Measurements from ENCODE around the gene MFF. TPM values are rescaled to one million over a fixed set of nuclear protein-coding genes. Genes with fewer than 3 reads are reported as not detected.

MFF gene
- total and polyA plus RNA-seq, 2 donors (not counting 1 experiment from before 2014, with no cell fraction given) = 77.9 to 174 TPM

DNA sequence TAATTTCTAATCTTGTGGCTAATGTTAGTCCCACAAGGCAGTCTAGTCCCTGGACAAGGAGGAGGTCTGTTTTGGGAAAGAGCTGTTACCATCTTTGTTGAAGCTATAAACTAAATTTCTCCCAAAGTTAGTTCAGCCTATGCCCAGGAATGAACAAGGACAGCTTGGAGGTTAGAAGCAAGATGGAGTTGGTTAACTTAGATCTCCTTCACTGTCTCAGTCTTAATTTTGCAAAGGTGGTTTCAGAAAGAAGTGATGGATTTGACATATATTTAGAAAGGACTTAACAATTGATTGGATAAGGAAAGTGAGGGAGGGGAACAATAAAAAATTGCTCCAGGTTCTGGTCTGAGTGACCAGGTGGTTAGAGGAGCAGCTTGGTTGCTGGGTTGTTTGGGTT, 77.3 kb downstream of the MFF start:
- no peak overlapping the region for H2AFZ ChIP-seq (ENCODE audit: low read length)
- H3K79me2 ChIP-seq (ENCODE audit: control insufficient read depth, insufficient read depth, low read length) = no peaks in the 10 kb centered on the region
- H3K9ac ChIP-seq (ENCODE audit: insufficient read depth, low read length) = no peak overlapping the region
- no peak overlapping the region for H3K4me2 ChIP-seq (ENCODE audit: extremely low read depth, insufficient read depth, low read length)
- no peaks in the 10 kb centered on the region for H3K4me1 ChIP-seq (ENCODE audit: control insufficient read depth, extremely low read depth, insufficient read depth, low read length)
- H3K9me3 ChIP-seq (ENCODE audit: control insufficient read depth, insufficient read depth, low read depth, low read length) = no peaks in the 10 kb centered on the region
- no peaks in the 10 kb centered on the region for H4K20me1 ChIP-seq (ENCODE audit: control insufficient read depth, extremely low read depth, insufficient read depth, low read length)
- DNase-seq (ENCODE audit: low read depth in 2 of 2) = no peak
- no peak overlapping the region for H3K4me3 ChIP-seq (replicated peaks in 1 of 4; ENCODE audit: control extremely low read depth in 1 of 4, insufficient read depth in 1 of 4, low read depth in 3 of 4, low read length in 4 of 4)
- H3K27ac ChIP-seq (ENCODE audit: insufficient read depth, low read length) = no peak overlapping the region
- no peaks in the 10 kb centered on the region for H3K27me3 ChIP-seq (ENCODE audit: control insufficient read depth, insufficient read depth, low read length)
- no peak for TF ChIP-seq EZH2 (IDR thresholded peaks at IDR 0.05; ENCODE audit: low read length, missing control alignments)
- TF ChIP-seq, protein P1, sequence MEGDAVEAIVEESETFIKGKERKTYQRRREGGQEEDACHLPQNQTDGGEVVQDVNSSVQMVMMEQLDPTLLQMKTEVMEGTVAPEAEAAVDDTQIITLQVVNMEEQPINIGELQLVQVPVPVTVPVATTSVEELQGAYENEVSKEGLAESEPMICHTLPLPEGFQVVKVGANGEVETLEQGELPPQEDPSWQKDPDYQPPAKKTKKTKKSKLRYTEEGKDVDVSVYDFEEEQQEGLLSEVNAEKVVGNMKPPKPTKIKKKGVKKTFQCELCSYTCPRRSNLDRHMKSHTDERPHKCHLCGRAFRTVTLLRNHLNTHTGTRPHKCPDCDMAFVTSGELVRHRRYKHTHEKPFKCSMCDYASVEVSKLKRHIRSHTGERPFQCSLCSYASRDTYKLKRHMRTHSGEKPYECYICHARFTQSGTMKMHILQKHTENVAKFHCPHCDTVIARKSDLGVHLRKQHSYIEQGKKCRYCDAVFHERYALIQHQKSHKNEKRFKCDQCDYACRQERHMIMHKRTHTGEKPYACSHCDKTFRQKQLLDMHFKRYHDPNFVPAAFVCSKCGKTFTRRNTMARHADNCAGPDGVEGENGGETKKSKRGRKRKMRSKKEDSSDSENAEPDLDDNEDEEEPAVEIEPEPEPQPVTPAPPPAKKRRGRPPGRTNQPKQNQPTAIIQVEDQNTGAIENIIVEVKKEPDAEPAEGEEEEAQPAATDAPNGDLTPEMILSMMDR (conservative IDR thresholded peaks at IDR 0.05 in 1 of 2, IDR thresholded peaks at IDR 0.05 in 1 of 2; ENCODE audit: low read depth in 1 of 2, low read length in 2 of 2) = no peak
- no peaks in the 10 kb centered on the region for H3K36me3 ChIP-seq (ENCODE audit: control insufficient read depth, insufficient read depth, low read length)

- H3K79me2 ChIP-seq (ENCODE audit: control insufficient read depth, insufficient read depth, low read length) = no peaks in the 10 kb centered on the region
- no peaks in the 10 kb centered on the region for H3K9me3 ChIP-seq (ENCODE audit: control insufficient read depth, insufficient read depth, low read depth, low read length)
- no peak overlapping the region for H3K27ac ChIP-seq (ENCODE audit: insufficient read depth, low read length)
- no peaks in the 10 kb centered on the region for H4K20me1 ChIP-seq (ENCODE audit: control insufficient read depth, extremely low read depth, insufficient read depth, low read length)
- no peaks in the 10 kb centered on the region for H3K4me1 ChIP-seq (ENCODE audit: control insufficient read depth, extremely low read depth, insufficient read depth, low read length)
- no peak overlapping the region for H3K4me3 ChIP-seq (replicated peaks in 1 of 4; ENCODE audit: control extremely low read depth in 1 of 4, insufficient read depth in 1 of 4, low read depth in 3 of 4, low read length in 4 of 4)
- no peak overlapping the region for H3K4me2 ChIP-seq (ENCODE audit: extremely low read depth, insufficient read depth, low read length)
- TF ChIP-seq, protein P1 (conservative IDR thresholded peaks at IDR 0.05 in 1 of 2, IDR thresholded peaks at IDR 0.05 in 1 of 2; ENCODE audit: low read depth in 1 of 2, low read length in 2 of 2) = no peak
- TF ChIP-seq EZH2 (IDR thresholded peaks at IDR 0.05; ENCODE audit: low read length, missing control alignments) = no peak
- no peak overlapping the region for H3K9ac ChIP-seq (ENCODE audit: insufficient read depth, low read length)
- no peaks in the 10 kb centered on the region for H3K36me3 ChIP-seq (ENCODE audit: control insufficient read depth, insufficient read depth, low read length)
- DNase-seq (ENCODE audit: low read depth in 2 of 2) = peak in 1 of 2 donors; percentile 30
- no peak overlapping the region for H2AFZ ChIP-seq (ENCODE audit: low read length)
- no peaks in the 10 kb centered on the region for H3K27me3 ChIP-seq (ENCODE audit: control insufficient read depth, insufficient read depth, low read length)
These were observed 77.9 kb downstream of the MFF start for GRCh38 chr2:227402959-227403358.

GRCh38 chr2:227404585-227405271, 79.7 kb downstream of the MFF start:
- Histone ChIP-seq H3K4me1 (ENCODE audit: control insufficient read depth, extremely low read depth, insufficient read depth, low read length) (no peaks in the 10 kb centered on the region), H4K20me1 (ENCODE audit: control insufficient read depth, extremely low read depth, insufficient read depth, low read length) (no peaks in the 10 kb centered on the region), H3K4me2 (ENCODE audit: extremely low read depth, insufficient read depth, low read length) (no peak overlapping the region), H3K9me3 (ENCODE audit: control insufficient read depth, insufficient read depth, low read depth, low read length) (no peaks in the 10 kb centered on the region), H2AFZ (ENCODE audit: low read length) (no peak overlapping the region), H3K79me2 (ENCODE audit: control insufficient read depth, insufficient read depth, low read length) (no peaks in the 10 kb centered on the region), H3K36me3 (ENCODE audit: control insufficient read depth, insufficient read depth, low read length) (no peaks in the 10 kb centered on the region), H3K27ac (ENCODE audit: insufficient read depth, low read length) (no peak overlapping the region), H3K9ac (ENCODE audit: insufficient read depth, low read length) (no peak overlapping the region), H3K4me3 (replicated peaks in 1 of 4; ENCODE audit: control extremely low read depth in 1 of 4, insufficient read depth in 1 of 4, low read depth in 3 of 4, low read length in 4 of 4) (no peak overlapping the region), H3K27me3 (ENCODE audit: control insufficient read depth, insufficient read depth, low read length) (no peaks in the 10 kb centered on the region)
- TF ChIP-seq, protein P1 (conservative IDR thresholded peaks at IDR 0.05 in 1 of 2, IDR thresholded peaks at IDR 0.05 in 1 of 2; ENCODE audit: low read depth in 1 of 2, low read length in 2 of 2) = no peak
- TF ChIP-seq EZH2 (IDR thresholded peaks at IDR 0.05; ENCODE audit: low read length, missing control alignments) = no peak
- no peak for DNase-seq (ENCODE audit: low read depth in 2 of 2)

Data from fibroblast of lung (primary cell).